GM23338 (cell line): Measurements from ENCODE around the gene RPTOR. TPM values are rescaled to one million over a fixed set of nuclear protein-coding genes. Genes with fewer than 3 reads are reported as not detected.

ENCODE experiments used
- ATAC-seq: fragments of 200-7000 bp; cut with Tn5 transposase; 3 replicates; pipeline ENCODE4 v1.9.1; 2020
- DNase-seq: peaks from one replicate; pipeline ENCODE4 v3.0.0-alpha.2; 2015; ENCODE audit warnings: low spot score
- H2AFZ ChIP-seq: fragments of 200-600 bp; sonication (generic); 2 replicates; pipeline ENCODE4 v1.8.0; 2016; ENCODE audit warnings: antibody characterized with exemption, mild to moderate bottlenecking, moderate library complexity
- H3F3A ChIP-seq: fragments of 200-600 bp; sonication (generic); replicated peaks from 2 replicates; pipeline ENCODE4 v1.8.0; 2017; ENCODE audit warnings: antibody characterized with exemption, mixed run types, low read depth
- H3K27ac ChIP-seq: fragments of 200-600 bp; sonication (generic); 2 replicates; pipeline ENCODE4 v1.6.1; 2016; ENCODE audit warnings: low read depth
- H3K27me3 ChIP-seq: fragments of 200-600 bp; sonication (generic); 2 replicates; pipeline ENCODE4 v1.8.0; 2016; ENCODE audit warnings: mild to moderate bottlenecking, mixed run types, moderate library complexity; ENCODE audit not compliant: insufficient read depth
- H3K36me3 ChIP-seq: fragments of 200-600 bp; sonication (generic); 2 replicates; pipeline ENCODE4 v1.8.0; 2016; ENCODE audit warnings: mild to moderate bottlenecking; ENCODE audit not compliant: insufficient read depth
- H3K4me1 ChIP-seq: fragments of 200-600 bp; sonication (generic); 2 replicates; pipeline ENCODE4 v1.8.0; 2016; ENCODE audit warnings: mild to moderate bottlenecking, moderate library complexity; ENCODE audit not compliant: insufficient read depth
- H3K4me2 ChIP-seq: fragments of 200-600 bp; sonication (generic); 2 replicates; pipeline ENCODE4 v1.7.1; 2017; ENCODE audit warnings: mixed run types
- H3K4me3 ChIP-seq: fragments of 200-600 bp; sonication (generic); 2 replicates; pipeline ENCODE4 v1.6.1; 2016; ENCODE audit warnings: mixed run types
- H3K79me2 ChIP-seq: fragments of 200-600 bp; sonication (generic); replicated peaks from 2 replicates; pipeline ENCODE4 v1.8.0; 2017; ENCODE audit warnings: mild to moderate bottlenecking; ENCODE audit not compliant: insufficient read depth
- H3K9me2 ChIP-seq: fragments of 200-600 bp; sonication (generic); 2 replicates; pipeline ENCODE4 v1.8.0; 2017; ENCODE audit not compliant: insufficient read depth
- H4K20me1 ChIP-seq: fragments of 200-600 bp; sonication (generic); replicated peaks from 2 replicates; pipeline ENCODE4 v1.8.0; 2017; ENCODE audit warnings: mild to moderate bottlenecking; ENCODE audit not compliant: insufficient read depth
- H3K27ac Mint-ChIP-seq: 2 replicates; pipeline ENCODE4 v1.8.0; 2020; ENCODE audit warnings: inconsistent platforms, mild to moderate bottlenecking, moderate library complexity, mixed read lengths
- H3K27me3 Mint-ChIP-seq: 3 replicates; pipeline ENCODE4 v1.8.0; 2022; ENCODE audit warnings: low read depth, mild to moderate bottlenecking, moderate library complexity, mixed read lengths, inconsistent platforms; ENCODE audit not compliant: insufficient read depth, poor library complexity
- H3K36me3 Mint-ChIP-seq: 3 replicates; pipeline ENCODE4 v1.8.0; 2021; ENCODE audit warnings: low read depth, mild to moderate bottlenecking, inconsistent platforms, moderate library complexity, mixed read lengths
- H3K4me1 Mint-ChIP-seq: 3 replicates; pipeline ENCODE4 v1.8.0; 2020; ENCODE audit warnings: mild to moderate bottlenecking, inconsistent platforms, mixed read lengths
- H3K4me3 Mint-ChIP-seq: 3 replicates; pipeline ENCODE4 v1.8.0; 2021; ENCODE audit warnings: moderate library complexity, mild to moderate bottlenecking, inconsistent platforms, mixed read lengths
- H3K9me3 Mint-ChIP-seq: 3 replicates; pipeline ENCODE4 v1.8.0; 2020; ENCODE audit warnings: moderate library complexity, mild to moderate bottlenecking, inconsistent platforms, mixed read lengths
- EZH2 ChIP-seq: fragments of 200-600 bp; sonication (generic); IDR thresholded peaks from one replicate; pipeline ENCODE4 v1.8.0; 2017; ENCODE audit warnings: antibody characterized with exemption, mild to moderate bottlenecking, low read depth; ENCODE audit not compliant: unreplicated experiment
- STAT1 ChIP-seq: IDR thresholded peaks from one replicate; pipeline ENCODE4 v1.6.1; 2016; ENCODE audit warnings: antibody characterized with exemption; ENCODE audit not compliant: unreplicated experiment
- polyA plus RNA-seq: library from polyadenylated mRNA; unstranded; fragments of >200 nt; fragmentation: Nextera tagmentation; extraction: Ambion mirVana; gene quantifications from 2 replicates; pipeline ENCODE4 v1.2.1, GENCODE V29; 2016
- total RNA-seq: library from RNA; depleted of rRNA; stranded (reverse); fragments of >200 nt; shearing (Covaris generic); gene quantifications from 2 replicates; pipeline ENCODE4 v1.2.3, GENCODE V29; 2014
- TF ChIP-seq, protein P1 (sequence below): fragments of 250-450 bp; sonication (Bioruptor Pico); IDR thresholded peaks from 2 replicates; pipeline ENCODE4 v1.5.0; 2020; ENCODE audit warnings: mild to moderate bottlenecking, moderate library complexity
- TF ChIP-seq, protein P2 (sequence below): IDR thresholded peaks from one replicate; pipeline ENCODE4 v1.6.1; 2018; ENCODE audit warnings: antibody characterized with exemption; ENCODE audit not compliant: unreplicated experiment
- TF ChIP-seq, protein P3 (sequence below): IDR thresholded peaks from 2 replicates; pipeline ENCODE4 v1.6.1; 2016; ENCODE audit warnings: antibody characterized with exemption

RPTOR gene
- total and polyA plus RNA-seq, 2 experiments from 2014 or later: 9.5 to 38.0 TPM

DNA sequence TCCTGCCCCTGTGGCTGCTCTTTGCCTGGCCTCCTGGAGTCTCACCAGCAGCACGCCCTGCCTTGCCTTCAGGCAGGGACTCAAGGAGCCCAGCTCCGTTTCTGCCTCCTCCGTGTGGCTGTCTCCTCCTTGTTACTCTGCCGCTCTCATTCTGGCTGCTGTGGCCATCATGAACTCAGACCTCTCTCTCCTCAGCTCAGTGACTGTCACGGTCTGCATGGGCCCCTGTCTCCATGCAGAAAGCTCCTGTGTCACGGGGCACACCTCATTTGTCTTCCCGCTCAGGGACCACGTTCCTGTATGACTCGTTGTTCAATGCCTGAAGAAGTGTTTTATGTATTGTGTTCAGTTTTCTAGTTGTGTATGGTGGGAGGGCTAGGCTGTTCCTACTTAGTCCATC is 25.3 kb downstream of the RPTOR start:
- H3K4me1 Mint-ChIP-seq: no peaks in the 10 kb centered on the region; the same call in 2 of the 3 replicates
- peaks cover 49% of the 10 kb centered on the region for H3K27me3 Mint-ChIP-seq
- no peak overlapping the region for H2AFZ ChIP-seq
- H3K27ac Mint-ChIP-seq: no peak overlapping the region
- TF ChIP-seq EZH2 (no peak), STAT1 (no peak)
- TF ChIP-seq, protein P1, sequence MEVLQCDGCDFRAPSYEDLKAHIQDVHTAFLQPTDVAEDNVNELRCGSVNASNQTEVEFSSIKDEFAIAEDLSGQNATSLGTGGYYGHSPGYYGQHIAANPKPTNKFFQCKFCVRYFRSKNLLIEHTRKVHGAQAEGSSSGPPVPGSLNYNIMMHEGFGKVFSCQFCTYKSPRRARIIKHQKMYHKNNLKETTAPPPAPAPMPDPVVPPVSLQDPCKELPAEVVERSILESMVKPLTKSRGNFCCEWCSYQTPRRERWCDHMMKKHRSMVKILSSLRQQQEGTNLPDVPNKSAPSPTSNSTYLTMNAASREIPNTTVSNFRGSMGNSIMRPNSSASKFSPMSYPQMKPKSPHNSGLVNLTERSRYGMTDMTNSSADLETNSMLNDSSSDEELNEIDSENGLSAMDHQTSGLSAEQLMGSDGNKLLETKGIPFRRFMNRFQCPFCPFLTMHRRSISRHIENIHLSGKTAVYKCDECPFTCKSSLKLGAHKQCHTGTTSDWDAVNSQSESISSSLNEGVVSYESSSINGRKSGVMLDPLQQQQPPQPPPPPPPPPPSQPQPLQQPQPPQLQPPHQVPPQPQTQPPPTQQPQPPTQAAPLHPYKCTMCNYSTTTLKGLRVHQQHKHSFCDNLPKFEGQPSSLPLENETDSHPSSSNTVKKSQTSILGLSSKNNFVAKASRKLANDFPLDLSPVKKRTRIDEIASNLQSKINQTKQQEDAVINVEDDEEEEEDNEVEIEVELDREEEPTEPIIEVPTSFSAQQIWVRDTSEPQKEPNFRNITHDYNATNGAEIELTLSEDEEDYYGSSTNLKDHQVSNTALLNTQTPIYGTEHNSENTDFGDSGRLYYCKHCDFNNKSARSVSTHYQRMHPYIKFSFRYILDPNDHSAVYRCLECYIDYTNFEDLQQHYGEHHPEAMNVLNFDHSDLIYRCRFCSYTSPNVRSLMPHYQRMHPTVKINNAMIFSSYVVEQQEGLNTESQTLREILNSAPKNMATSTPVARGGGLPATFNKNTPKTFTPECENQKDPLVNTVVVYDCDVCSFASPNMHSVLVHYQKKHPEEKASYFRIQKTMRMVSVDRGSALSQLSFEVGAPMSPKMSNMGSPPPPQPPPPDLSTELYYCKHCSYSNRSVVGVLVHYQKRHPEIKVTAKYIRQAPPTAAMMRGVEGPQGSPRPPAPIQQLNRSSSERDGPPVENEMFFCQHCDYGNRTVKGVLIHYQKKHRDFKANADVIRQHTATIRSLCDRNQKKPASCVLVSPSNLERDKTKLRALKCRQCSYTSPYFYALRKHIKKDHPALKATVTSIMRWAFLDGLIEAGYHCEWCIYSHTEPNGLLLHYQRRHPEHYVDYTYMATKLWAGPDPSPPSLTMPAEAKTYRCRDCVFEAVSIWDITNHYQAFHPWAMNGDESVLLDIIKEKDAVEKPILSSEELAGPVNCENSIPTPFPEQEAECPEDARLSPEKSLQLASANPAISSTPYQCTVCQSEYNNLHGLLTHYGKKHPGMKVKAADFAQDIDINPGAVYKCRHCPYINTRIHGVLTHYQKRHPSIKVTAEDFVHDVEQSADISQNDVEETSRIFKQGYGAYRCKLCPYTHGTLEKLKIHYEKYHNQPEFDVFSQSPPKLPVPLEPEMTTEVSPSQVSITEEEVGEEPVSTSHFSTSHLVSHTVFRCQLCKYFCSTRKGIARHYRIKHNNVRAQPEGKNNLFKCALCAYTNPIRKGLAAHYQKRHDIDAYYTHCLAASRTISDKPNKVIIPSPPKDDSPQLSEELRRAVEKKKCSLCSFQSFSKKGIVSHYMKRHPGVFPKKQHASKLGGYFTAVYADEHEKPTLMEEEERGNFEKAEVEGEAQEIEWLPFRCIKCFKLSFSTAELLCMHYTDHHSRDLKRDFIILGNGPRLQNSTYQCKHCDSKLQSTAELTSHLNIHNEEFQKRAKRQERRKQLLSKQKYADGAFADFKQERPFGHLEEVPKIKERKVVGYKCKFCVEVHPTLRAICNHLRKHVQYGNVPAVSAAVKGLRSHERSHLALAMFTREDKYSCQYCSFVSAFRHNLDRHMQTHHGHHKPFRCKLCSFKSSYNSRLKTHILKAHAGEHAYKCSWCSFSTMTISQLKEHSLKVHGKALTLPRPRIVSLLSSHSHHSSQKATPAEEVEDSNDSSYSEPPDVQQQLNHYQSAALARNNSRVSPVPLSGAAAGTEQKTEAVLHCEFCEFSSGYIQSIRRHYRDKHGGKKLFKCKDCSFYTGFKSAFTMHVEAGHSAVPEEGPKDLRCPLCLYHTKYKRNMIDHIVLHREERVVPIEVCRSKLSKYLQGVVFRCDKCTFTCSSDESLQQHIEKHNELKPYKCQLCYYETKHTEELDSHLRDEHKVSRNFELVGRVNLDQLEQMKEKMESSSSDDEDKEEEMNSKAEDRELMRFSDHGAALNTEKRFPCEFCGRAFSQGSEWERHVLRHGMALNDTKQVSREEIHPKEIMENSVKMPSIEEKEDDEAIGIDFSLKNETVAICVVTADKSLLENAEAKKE (CRISPR knock-in tag): no peak
- TF ChIP-seq, protein P2, sequence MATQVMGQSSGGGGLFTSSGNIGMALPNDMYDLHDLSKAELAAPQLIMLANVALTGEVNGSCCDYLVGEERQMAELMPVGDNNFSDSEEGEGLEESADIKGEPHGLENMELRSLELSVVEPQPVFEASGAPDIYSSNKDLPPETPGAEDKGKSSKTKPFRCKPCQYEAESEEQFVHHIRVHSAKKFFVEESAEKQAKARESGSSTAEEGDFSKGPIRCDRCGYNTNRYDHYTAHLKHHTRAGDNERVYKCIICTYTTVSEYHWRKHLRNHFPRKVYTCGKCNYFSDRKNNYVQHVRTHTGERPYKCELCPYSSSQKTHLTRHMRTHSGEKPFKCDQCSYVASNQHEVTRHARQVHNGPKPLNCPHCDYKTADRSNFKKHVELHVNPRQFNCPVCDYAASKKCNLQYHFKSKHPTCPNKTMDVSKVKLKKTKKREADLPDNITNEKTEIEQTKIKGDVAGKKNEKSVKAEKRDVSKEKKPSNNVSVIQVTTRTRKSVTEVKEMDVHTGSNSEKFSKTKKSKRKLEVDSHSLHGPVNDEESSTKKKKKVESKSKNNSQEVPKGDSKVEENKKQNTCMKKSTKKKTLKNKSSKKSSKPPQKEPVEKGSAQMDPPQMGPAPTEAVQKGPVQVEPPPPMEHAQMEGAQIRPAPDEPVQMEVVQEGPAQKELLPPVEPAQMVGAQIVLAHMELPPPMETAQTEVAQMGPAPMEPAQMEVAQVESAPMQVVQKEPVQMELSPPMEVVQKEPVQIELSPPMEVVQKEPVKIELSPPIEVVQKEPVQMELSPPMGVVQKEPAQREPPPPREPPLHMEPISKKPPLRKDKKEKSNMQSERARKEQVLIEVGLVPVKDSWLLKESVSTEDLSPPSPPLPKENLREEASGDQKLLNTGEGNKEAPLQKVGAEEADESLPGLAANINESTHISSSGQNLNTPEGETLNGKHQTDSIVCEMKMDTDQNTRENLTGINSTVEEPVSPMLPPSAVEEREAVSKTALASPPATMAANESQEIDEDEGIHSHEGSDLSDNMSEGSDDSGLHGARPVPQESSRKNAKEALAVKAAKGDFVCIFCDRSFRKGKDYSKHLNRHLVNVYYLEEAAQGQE: no peak
- TF ChIP-seq, protein P3, sequence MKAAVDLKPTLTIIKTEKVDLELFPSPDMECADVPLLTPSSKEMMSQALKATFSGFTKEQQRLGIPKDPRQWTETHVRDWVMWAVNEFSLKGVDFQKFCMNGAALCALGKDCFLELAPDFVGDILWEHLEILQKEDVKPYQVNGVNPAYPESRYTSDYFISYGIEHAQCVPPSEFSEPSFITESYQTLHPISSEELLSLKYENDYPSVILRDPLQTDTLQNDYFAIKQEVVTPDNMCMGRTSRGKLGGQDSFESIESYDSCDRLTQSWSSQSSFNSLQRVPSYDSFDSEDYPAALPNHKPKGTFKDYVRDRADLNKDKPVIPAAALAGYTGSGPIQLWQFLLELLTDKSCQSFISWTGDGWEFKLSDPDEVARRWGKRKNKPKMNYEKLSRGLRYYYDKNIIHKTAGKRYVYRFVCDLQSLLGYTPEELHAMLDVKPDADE: no peak
- no peak overlapping the region for H3K4me3 Mint-ChIP-seq
- peaks cover 83% of the 10 kb centered on the region for H4K20me1 ChIP-seq
- no peak for ATAC-seq
- H3K4me1 ChIP-seq: no peaks in the 10 kb centered on the region
- peaks cover 75% of the 10 kb centered on the region for H3K79me2 ChIP-seq
- H3K27me3 ChIP-seq: peaks cover 49% of the 10 kb centered on the region
- H3K4me3 ChIP-seq: no peak overlapping the region
- H3K27ac ChIP-seq: no peak overlapping the region
- no peaks in the 10 kb centered on the region for H3K36me3 Mint-ChIP-seq
- no peak for DNase-seq
- no peaks in the 10 kb centered on the region for H3F3A ChIP-seq
- H3K36me3 ChIP-seq: no peaks in the 10 kb centered on the region
- H3K4me2 ChIP-seq: no peak overlapping the region
- no peaks in the 10 kb centered on the region for H3K9me3 Mint-ChIP-seq
- H3K9me2 ChIP-seq: no peaks in the 10 kb centered on the region
